HAP-1 (cell line): ENCODE results near the gene FTCD.
"Not testable (repeated sequence)": the region's sequence is repeated elsewhere in the genome, so short reads cannot be mapped to it uniquely, and the experiment has no call there.

Source experiments
- DNase-seq, 2 experiments: peaks; one replicate each; pipeline ENCODE4 v3.0.0-alpha.2; 2016 to 2020; ENCODE audit warnings: low spot score in 2 of 2
- H3K27me3 ChIP-seq: fragments of 250-450 bp; sonication (Bioruptor Pico); 2 replicates; pipeline ENCODE4 v1.5.1; 2020; ENCODE audit warnings: low read depth, mild to moderate bottlenecking, moderate library complexity
- H3K36me3 ChIP-seq: fragments of 250-450 bp; sonication (Bioruptor Pico); replicated peaks from 2 replicates; pipeline ENCODE4 v1.5.1; 2020; ENCODE audit warnings: mild to moderate bottlenecking
- H3K4me1 ChIP-seq: fragments of 250-450 bp; sonication (Bioruptor Pico); 2 replicates; pipeline ENCODE4 v1.5.1; 2020; ENCODE audit warnings: mild to moderate bottlenecking
- H3K4me3 ChIP-seq: fragments of 250-450 bp; sonication (Bioruptor Pico); 2 replicates; pipeline ENCODE4 v1.5.1; 2020; ENCODE audit warnings: mild to moderate bottlenecking, moderate library complexity
- H3K9me3 ChIP-seq: fragments of 250-450 bp; sonication (Bioruptor Pico); 2 replicates; pipeline ENCODE4 v1.5.1; 2020; ENCODE audit warnings: mild to moderate bottlenecking, moderate library complexity
- in situ Hi-C: fragments of 300-500 bp; cut with MboI; formaldehyde crosslinking; loops from 3 replicates; pipeline ENCODE4 v1.14.3; 2020; ENCODE audit warnings: low sequenced_read_pairs, inconsistent platforms, mixed read lengths

The FTCD gene

DNA sequence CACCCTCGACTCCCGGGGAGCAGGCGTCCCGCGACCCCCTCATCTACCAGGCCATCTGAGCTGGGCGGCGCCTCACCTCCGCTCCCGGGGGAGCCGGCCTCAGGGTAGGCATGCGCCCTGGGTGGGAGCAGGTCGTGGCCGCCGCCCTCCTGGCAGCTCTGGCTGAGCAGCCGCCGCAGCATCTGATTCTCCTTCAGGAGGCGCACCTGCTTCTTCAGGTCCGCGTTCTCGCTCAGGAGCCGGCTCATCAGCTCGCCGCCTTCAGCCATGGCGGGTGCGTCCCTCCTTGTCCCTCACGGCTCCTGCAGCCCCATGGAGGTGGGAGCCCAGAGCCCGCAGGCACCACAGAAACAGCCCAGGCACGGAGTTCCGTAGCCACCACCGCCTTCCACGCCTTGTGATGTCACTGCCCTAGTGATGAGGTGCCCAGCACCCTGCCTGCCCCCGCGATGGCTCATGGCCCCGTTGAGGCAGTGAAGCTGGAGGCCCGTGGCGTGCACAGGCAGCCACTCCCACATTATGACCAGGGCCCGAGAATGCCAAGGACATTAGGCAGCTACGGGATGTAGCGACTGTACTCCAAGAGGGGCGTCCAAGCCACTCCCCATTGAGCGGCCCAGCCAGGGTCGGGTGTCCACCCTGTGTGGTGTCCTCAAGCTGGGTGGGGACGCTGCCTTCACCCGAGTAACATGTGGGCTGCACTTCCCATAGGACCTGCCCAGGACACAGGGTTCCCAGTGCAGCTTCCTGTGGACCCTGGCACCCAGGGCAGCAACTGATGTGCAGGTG, 27.4 kb upstream of the FTCD start:
- Histone ChIP-seq H3K4me3 (no peak overlapping the region), H3K4me1 (no peaks in the 10 kb centered on the region), H3K9me3 (no peaks in the 10 kb centered on the region), H3K36me3 (no peaks in the 10 kb centered on the region), H3K27me3 (no peaks in the 10 kb centered on the region)
- no peak for DNase-seq
- in situ Hi-C loops = no loop called here

DNA sequence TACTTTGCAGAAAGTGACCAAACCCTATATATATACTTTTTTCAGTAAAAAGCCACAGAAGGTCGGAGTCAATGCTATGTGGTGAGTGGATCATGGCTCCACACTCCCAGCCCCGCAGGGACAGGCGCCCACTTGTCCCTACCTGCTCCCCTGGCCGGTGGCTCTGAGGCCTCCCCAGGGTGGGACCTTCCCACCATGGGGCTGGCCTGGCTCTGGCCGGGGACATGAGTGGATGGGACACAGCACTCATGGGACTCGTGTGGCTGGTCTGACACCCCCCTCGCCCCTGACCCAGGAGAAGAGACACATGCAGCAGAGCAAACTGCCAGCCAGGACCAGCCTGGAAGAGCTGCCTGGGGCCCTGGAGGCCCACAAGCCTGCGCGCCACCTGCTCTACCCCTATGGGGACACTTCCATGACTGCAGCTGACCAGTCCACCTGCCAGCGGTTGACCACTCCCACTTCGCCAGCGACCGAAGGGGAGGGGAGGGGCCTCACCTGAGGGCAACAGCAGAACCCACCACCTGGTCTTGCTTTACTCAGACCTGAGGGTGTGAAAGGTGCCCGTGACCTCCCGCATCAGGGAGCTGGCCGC, 26.7 kb upstream of the FTCD start:
- H3K4me3 ChIP-seq = no peak overlapping the region
- no peak for DNase-seq
- no peaks in the 10 kb centered on the region for H3K27me3 ChIP-seq
- no peaks in the 10 kb centered on the region for H3K9me3 ChIP-seq
- H3K36me3 ChIP-seq = no peaks in the 10 kb centered on the region
- in situ Hi-C loops = no loop called here
- H3K4me1 ChIP-seq = no peaks in the 10 kb centered on the region

DNA sequence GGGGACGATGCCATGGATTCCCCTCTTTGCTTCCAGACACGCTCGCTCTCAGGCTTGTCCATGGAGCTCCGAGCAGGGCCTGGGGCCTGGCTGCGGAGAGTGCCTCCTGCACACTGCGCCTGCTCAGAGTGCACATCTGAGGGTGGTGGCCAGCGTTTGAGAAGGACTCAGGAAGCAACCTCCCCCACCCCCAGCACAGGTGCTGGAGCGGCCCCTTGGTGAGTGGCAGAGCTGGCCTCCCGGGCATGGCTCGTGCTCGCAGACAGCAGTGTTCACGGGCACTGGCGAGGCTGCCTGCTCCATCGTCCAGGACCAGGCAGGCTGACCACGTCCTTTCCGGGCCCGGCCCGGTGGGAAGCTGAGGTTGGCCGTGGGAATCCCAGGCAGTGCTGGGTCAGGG, 26.1 kb upstream of the FTCD start:
- H3K4me3 ChIP-seq = no peak overlapping the region
- no peaks in the 10 kb centered on the region for H3K36me3 ChIP-seq
- H3K4me1 ChIP-seq = no peaks in the 10 kb centered on the region
- DNase-seq = no peak
- in situ Hi-C loops = no loop called here
- no peaks in the 10 kb centered on the region for H3K9me3 ChIP-seq
- no peaks in the 10 kb centered on the region for H3K27me3 ChIP-seq

DNA sequence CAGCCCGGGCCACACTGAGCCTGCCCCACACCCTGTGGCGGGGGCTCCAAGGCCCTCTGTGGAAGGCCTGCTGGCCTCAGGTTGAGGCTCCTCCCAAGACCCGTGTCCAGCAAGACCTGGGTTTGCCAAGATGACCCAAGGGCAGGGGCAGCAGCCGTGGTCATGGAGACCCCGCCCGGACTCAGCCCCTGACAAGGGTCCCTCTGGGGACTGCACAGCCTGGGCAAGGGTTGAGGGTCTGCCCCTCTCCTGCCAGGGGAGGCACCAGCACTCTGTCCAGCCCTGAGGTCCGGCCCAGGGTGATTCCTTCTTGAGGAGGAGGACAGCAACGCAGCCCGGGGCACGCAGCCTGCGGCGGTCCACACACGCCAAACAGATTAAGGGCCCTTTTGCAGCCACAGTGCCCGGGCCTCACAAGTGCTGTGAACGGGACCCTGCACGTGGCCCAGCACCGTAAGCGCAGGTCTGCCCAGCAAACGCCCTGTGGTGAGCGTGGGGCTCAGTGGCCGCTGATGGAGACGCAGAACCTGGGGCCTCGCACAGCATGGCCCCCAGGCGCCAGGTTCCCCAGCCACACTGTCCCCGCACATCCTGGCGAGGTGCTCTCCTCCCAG, 25.5 kb upstream of the FTCD start:
- H3K9me3 ChIP-seq = no peaks in the 10 kb centered on the region
- H3K4me1 ChIP-seq = no peaks in the 10 kb centered on the region
- H3K27me3 ChIP-seq = no peaks in the 10 kb centered on the region
- no peaks in the 10 kb centered on the region for H3K36me3 ChIP-seq
- in situ Hi-C loops = no loop called here
- H3K4me3 ChIP-seq = no peak overlapping the region
- DNase-seq = no peak

DNA sequence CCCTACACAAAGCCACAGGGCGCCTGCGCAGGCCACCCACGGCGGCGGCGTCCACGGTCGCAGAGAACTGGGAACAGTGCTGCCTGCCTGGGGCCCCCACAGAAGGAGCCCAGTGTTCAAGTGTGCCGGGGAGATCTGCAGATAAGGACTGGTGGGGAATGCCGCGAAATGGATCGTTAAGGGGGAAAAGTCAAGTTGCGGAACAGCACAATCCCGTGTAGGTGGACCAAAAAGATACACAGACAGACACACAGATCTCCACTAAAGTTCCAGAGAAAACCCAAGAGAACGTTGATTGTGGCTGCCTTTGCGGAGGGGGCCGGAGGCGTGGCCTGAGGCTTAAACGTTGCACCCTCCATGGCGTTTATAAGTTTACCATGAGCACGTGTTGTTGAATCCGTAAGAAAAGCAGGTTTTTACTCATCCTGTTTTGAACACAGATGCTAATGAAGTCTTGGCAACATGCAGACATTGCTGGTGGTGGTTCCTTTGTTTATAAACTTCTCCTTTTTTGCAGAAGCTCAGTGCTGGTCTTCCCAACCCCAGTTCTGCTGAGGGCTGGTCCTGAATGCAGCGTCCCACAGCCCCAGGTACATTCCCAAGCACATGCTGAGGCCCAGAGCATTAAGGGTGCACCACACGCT, 24.8 kb upstream of the FTCD start:
- Histone ChIP-seq H3K9me3 (no peaks in the 10 kb centered on the region), H3K27me3 (no peaks in the 10 kb centered on the region), H3K36me3 (no peaks in the 10 kb centered on the region), H3K4me1 (no peaks in the 10 kb centered on the region), H3K4me3 (no peak overlapping the region)
- no peak for DNase-seq
- in situ Hi-C loops = no loop called here

DNA sequence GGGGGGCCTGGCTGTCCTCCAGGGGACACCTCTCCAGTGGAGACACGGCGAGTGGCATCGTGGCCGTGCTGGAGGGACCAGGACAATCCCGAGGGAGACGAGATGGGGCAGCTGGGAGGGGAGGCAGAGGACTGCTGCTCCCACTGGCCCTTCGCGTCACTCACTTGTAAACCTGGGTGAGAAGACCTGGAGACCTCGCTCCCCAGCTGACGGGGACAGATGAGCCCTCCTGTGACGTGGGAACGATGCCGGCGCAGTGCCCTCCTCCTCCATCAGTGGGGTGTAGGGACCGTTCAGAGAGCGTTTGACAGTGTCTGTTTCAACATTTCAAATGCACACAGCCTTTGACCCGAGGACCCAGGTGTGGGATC, 24.3 kb upstream of the FTCD start:
- in situ Hi-C loops = no loop called here
- Histone ChIP-seq H3K36me3 (no peaks in the 10 kb centered on the region), H3K9me3 (no peaks in the 10 kb centered on the region), H3K4me3 (no peak overlapping the region), H3K4me1 (no peaks in the 10 kb centered on the region), H3K27me3 (no peaks in the 10 kb centered on the region)
- no peak for DNase-seq

DNA sequence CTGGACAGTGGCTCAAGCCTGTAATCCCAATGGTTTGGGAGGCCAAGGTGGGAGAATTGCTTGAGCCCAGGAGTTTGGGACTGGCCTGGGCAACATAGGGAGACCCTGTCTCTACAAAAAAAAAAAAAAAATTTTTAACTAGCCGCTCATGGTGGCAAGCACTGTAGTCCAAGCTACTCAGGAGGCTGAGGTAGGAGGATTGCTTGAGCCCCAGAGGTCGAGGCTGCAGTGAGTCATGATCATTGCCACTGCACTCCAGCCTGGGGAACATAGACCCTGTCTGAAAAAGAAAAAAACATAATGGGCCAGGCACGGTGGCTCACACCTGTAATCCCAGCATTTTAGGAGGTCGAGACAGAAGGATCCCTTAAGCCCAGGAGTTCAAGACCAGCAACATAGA, 23.6 kb upstream of the FTCD start:
- Histone ChIP-seq H3K9me3 (no peaks in the 10 kb centered on the region), H3K4me3 (no peak overlapping the region), H3K4me1 (no peaks in the 10 kb centered on the region), H3K27me3 (no peaks in the 10 kb centered on the region), H3K36me3 (no peaks in the 10 kb centered on the region)
- DNase-seq = no peak
- in situ Hi-C loops = no loop called here

DNA sequence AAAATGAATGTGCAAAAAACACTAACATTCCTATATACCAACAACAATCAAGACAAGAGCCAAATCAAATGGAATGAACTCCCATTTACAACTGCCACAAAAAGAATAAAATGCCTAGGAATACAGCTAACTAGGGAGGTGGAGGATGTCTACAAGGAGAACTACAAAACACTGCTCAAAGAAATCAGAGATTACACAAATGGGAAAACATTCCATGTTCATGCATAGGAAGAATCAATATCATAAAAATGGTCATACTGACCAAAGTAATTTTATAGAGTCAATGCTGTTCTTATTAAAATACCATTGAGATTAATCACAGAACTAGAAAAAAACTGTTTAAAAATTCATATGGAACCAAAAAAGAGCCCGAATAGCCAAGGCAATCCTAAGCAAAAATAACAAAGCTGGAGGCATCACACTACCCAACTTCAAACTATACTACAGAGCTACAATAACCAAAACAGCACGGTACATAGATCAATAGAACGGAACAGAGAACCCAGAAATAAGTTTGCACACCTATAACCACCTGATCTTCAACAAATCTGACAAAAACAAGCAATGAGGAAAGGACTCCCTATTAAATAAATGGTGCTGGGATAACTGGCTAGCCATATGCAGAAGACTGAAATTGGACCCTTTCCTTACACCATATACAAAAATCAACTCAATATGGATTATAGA, 21.2 kb upstream of the FTCD start:
- H3K9me3 ChIP-seq, H3K4me3 ChIP-seq, H3K27me3 ChIP-seq, in situ Hi-C loops, H3K36me3 ChIP-seq, H3K4me1 ChIP-seq, DNase-seq: not testable (repeated sequence)

DNA sequence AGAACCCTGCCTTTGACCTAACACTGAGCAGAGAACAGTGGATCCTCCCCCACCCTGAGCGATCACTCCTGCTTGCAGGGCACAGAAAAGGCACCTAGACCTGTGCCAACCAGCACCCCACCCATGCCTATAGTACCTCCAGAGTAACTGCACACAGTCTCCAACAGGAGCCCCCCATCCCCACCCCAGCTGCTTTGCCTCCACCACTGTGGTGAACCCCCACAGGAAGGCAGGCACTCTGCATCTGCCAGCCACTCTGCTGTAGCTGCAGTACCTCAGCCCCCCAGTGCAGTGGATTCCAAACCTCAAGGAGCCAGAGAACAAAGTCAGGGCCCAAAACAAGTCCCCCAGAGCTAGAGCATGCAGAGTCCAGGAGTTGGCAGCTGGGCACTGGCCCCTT, 18.2 kb upstream of the FTCD start:
- no peak overlapping the region for H3K4me3 ChIP-seq
- no peaks in the 10 kb centered on the region for H3K36me3 ChIP-seq
- in situ Hi-C loops = no loop called here
- no peaks in the 10 kb centered on the region for H3K27me3 ChIP-seq
- H3K4me1 ChIP-seq = no peaks in the 10 kb centered on the region
- DNase-seq = no peak
- H3K9me3 ChIP-seq = no peaks in the 10 kb centered on the region

DNA sequence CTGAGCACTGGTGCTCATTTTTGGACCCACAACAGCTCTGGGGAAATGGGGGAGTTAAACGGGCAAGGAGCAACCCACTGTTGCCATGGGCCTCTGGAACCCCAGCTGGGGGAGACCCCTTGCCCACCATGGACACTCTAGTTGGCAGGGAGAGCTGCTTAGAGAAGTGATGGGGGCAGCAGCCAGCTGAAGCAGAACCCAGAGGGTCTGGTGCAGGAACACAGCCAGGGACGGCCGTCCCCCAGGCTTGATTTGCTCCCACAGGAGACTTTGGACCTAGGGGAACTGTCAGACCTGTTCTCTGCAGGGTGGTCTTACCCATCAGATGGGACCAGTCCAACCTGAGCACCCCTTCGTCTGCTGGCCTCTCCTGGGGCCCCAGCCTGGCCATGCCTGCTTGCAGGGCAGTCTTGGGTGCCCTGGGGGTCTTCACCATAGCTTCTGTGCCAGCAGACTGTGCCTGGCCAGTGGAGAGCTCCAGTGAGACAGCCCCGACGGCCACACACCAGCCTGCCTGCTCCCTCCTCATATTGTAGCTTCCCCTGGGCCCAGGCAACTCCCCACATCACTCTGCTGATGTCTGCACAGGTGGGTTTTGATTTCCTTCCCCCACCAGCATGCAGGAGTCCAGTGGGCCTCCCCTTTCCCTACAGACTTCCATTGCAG, 17.6 kb upstream of the FTCD start:
- H3K9me3 ChIP-seq = no peaks in the 10 kb centered on the region
- DNase-seq = no peak
- no peaks in the 10 kb centered on the region for H3K4me1 ChIP-seq
- H3K27me3 ChIP-seq = no peaks in the 10 kb centered on the region
- H3K4me3 ChIP-seq = no peak overlapping the region
- in situ Hi-C loops = no loop called here
- no peaks in the 10 kb centered on the region for H3K36me3 ChIP-seq

DNA sequence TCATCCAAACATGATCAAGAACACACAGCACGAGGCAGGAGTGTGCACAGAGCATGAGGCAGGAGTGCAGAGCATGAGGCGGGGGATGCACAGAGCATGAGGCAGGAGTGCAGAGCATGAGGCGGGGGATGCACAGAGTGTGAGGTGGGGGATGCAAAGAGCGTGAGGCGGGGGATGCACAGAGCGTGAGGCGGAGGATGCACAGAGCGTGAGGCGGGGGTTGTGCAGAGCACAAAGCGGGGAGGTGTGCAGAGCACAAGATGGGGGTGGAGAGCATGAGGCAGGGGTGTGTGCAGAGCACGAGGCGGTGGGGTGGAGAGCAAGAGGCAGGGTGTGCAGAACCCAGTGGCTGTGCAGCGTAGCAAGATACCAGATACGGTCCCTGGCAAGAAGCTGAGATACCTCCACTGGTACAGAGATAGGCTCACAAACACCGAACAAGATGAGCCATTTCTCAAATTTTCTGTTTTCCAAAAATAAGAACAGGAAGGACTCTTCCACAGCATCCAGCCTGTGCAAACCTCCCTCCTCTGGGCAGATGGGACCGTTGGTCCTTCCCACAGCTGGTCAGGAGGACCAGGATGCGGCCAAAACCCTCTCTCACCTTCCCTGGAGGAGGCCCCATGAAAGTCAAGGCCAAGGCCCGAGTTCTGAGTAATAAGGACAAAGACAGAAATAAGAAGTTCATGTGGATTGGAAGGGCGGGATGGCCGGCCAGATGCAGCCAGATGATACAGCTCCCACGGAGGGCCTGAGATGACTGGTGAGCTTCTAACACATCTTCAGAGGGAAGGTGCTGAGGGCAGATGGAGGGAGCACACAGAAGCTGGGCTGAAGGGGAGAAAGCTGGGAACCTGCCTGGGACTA, 16.9 kb upstream of the FTCD start:
- no peaks in the 10 kb centered on the region for H3K36me3 ChIP-seq
- H3K27me3 ChIP-seq = no peaks in the 10 kb centered on the region
- no peak for DNase-seq
- no peaks in the 10 kb centered on the region for H3K9me3 ChIP-seq
- no peak overlapping the region for H3K4me3 ChIP-seq
- H3K4me1 ChIP-seq = no peaks in the 10 kb centered on the region
- in situ Hi-C loops = no loop called here

DNA sequence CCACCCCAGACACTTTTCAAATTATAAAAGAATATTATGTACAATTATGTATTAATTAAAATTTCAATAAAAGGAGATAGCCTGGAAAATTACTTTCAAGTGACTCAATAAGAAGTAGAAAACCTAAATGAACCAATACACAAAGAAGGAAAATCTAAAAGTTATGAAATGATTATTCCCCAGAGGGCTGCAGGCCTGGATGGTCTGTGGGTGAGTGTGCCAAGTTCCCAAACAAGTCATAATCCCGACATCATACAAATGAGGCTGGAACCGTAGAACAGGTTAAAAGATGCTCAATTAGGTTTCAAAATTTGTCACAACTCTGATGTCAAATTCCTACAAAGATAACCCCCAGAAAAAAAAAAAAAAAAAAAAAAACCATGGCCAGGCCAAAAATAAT, 16.2 kb upstream of the FTCD start:
- Histone ChIP-seq H3K4me1 (no peaks in the 10 kb centered on the region), H3K36me3 (no peaks in the 10 kb centered on the region), H3K4me3 (no peak overlapping the region), H3K9me3 (no peaks in the 10 kb centered on the region), H3K27me3 (no peaks in the 10 kb centered on the region)
- in situ Hi-C loops = no loop called here
- DNase-seq = no peak
